Glutamatergic neuron (in vitro differentiated cells): Measurements from ENCODE around the gene PEX19. TPM values are rescaled to one million over a fixed set of nuclear protein-coding genes. Genes with fewer than 3 reads are reported as not detected.

Source experiments
- DNase-seq: peaks from one replicate; pipeline ENCODE4 v3.0.0; 2022
- H3K27ac Mint-ChIP-seq: one replicate; pipeline ENCODE4 v1.8.0; 2020; ENCODE audit warnings: mild to moderate bottlenecking, mixed read lengths, inconsistent platforms; ENCODE audit not compliant: unreplicated experiment
- H3K27me3 Mint-ChIP-seq: one replicate; pipeline ENCODE4 v1.8.0; 2020; ENCODE audit warnings: mild to moderate bottlenecking, moderate library complexity, mixed read lengths, inconsistent platforms; ENCODE audit not compliant: unreplicated experiment
- H3K36me3 Mint-ChIP-seq: one replicate; pipeline ENCODE4 v1.8.0; 2020; ENCODE audit warnings: mild to moderate bottlenecking, mixed read lengths, inconsistent platforms; ENCODE audit not compliant: unreplicated experiment
- H3K4me1 Mint-ChIP-seq: one replicate; pipeline ENCODE4 v1.8.0; 2020; ENCODE audit warnings: mild to moderate bottlenecking, low read depth, mixed read lengths, inconsistent platforms; ENCODE audit not compliant: unreplicated experiment
- H3K4me3 Mint-ChIP-seq: one replicate; pipeline ENCODE4 v1.8.0; 2020; ENCODE audit warnings: mild to moderate bottlenecking, mixed read lengths, inconsistent platforms; ENCODE audit not compliant: unreplicated experiment
- H3K9me3 Mint-ChIP-seq: one replicate; pipeline ENCODE4 v1.8.0; 2020; ENCODE audit warnings: mild to moderate bottlenecking, moderate library complexity, mixed read lengths, inconsistent platforms; ENCODE audit not compliant: unreplicated experiment
- total RNA-seq: library from RNA; stranded (reverse); fragmentation: NEBNext Ultra II Directional; extraction: Animal tissue kit (Norgen Biotek cat#: 25700); gene quantifications from one replicate; pipeline ENCODE4 v1.2.1, GENCODE V29; 2021; ENCODE audit not compliant: unreplicated experiment
- TF ChIP-seq, protein P1 (sequence below): fragments of 200-600 bp; sonication (generic); IDR thresholded peaks from one replicate; pipeline ENCODE4 v1.5.0; 2021; ENCODE audit not compliant: partially characterized antibody, unreplicated experiment

The PEX19 gene
- total RNA-seq, 1 donor from 2014 or later, result 48.8 TPM

- no peak for DNase-seq
- Mint-ChIP-seq H3K9me3 (no peaks in the 10 kb centered on the region), H3K4me1 (peaks cover 16% of the 10 kb centered on the region), H3K36me3 (peaks cover 4% of the 10 kb centered on the region), H3K27me3 (no peaks in the 10 kb centered on the region), H3K4me3 (no peak overlapping the region), H3K27ac (no peak overlapping the region)
- TF ChIP-seq, protein P1, sequence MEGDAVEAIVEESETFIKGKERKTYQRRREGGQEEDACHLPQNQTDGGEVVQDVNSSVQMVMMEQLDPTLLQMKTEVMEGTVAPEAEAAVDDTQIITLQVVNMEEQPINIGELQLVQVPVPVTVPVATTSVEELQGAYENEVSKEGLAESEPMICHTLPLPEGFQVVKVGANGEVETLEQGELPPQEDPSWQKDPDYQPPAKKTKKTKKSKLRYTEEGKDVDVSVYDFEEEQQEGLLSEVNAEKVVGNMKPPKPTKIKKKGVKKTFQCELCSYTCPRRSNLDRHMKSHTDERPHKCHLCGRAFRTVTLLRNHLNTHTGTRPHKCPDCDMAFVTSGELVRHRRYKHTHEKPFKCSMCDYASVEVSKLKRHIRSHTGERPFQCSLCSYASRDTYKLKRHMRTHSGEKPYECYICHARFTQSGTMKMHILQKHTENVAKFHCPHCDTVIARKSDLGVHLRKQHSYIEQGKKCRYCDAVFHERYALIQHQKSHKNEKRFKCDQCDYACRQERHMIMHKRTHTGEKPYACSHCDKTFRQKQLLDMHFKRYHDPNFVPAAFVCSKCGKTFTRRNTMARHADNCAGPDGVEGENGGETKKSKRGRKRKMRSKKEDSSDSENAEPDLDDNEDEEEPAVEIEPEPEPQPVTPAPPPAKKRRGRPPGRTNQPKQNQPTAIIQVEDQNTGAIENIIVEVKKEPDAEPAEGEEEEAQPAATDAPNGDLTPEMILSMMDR, result no peak
These were observed 23.7 kb upstream of the PEX19 start for GRCh38 chr1:160308451-160309184.

- Mint-ChIP-seq H3K4me1 (peaks cover 16% of the 10 kb centered on the region), H3K9me3 (no peaks in the 10 kb centered on the region), H3K36me3 (peaks cover 4% of the 10 kb centered on the region), H3K27ac (no peak overlapping the region), H3K4me3 (no peak overlapping the region), H3K27me3 (peaks cover 2% of the 10 kb centered on the region)
- TF ChIP-seq, protein P1, result no peak
- DNase-seq, result peak; percentile 27
These were observed 22.3 kb upstream of the PEX19 start for GRCh38 chr1:160307118-160307791.

DNA sequence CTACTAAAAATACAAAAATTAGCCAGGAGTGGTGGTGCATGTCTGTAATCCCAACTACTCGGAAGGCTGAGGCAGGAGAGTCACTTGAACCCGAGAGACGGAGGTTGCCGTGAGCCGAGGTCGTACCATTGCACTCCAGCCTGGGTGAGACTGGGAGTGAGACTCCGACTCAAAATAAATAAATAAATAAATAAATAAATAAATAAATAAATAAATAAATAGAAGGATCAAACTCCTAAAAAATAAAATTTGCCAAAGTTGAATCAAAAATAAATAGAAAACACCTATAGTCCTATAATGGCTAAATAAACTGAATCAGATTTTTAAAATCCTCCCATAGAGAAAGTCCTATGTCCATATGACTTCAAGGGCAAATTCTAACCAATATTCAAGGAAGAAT, 15.2 kb upstream of the PEX19 start:
- peak overlapping the region; percentile 12 for H3K27ac Mint-ChIP-seq
- H3K36me3 Mint-ChIP-seq, result no peaks in the 10 kb centered on the region
- H3K4me3 Mint-ChIP-seq, result no peak overlapping the region
- TF ChIP-seq, protein P1, result no peak
- no peaks in the 10 kb centered on the region for H3K9me3 Mint-ChIP-seq
- DNase-seq, result no peak
- no peaks in the 10 kb centered on the region for H3K4me1 Mint-ChIP-seq
- peaks cover 2% of the 10 kb centered on the region for H3K27me3 Mint-ChIP-seq

- Mint-ChIP-seq H3K27me3 (peaks cover 3% of the 10 kb centered on the region), H3K4me3 (no peak overlapping the region), H3K4me1 (peaks cover 4% of the 10 kb centered on the region), H3K9me3 (no peaks in the 10 kb centered on the region), H3K36me3 (no peaks in the 10 kb centered on the region), H3K27ac (no peak overlapping the region)
- TF ChIP-seq, protein P1, result no peak
- DNase-seq, result no peak
These were observed 11.1 kb upstream of the PEX19 start for GRCh38 chr1:160296036-160296435.
